HG03103 (cell line): ENCODE data around the gene CFAP251.

Experiments used
- ATAC-seq: cut with Tn5 transposase; IDR thresholded peaks from one replicate; pipeline ENCODE4 v1.9.1; 2021; ENCODE audit warnings: low read depth; ENCODE audit not compliant: unreplicated experiment

The CFAP251 gene

DNA sequence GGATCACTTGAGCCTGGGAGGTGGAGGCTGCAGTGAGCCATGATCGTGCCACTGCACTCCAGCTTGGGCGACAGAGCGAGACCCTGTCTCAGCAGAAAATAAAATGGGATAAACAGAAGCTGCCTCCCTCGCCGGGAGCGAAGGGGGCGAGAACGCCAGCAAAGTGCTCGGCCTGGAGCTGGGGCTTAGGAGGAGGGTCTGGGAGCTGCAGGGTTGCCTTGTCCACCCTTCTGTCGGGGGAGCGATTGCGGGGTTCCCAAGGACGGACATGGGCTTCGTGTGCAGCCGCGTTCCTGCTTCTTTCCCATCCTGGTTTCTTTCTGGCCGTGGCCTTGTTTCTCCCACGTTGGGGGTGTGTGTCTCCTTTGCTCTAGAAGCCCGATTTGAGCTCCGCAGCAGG is 132.3 kb downstream of the CFAP251 start:
- ATAC-seq, result no peak

DNA sequence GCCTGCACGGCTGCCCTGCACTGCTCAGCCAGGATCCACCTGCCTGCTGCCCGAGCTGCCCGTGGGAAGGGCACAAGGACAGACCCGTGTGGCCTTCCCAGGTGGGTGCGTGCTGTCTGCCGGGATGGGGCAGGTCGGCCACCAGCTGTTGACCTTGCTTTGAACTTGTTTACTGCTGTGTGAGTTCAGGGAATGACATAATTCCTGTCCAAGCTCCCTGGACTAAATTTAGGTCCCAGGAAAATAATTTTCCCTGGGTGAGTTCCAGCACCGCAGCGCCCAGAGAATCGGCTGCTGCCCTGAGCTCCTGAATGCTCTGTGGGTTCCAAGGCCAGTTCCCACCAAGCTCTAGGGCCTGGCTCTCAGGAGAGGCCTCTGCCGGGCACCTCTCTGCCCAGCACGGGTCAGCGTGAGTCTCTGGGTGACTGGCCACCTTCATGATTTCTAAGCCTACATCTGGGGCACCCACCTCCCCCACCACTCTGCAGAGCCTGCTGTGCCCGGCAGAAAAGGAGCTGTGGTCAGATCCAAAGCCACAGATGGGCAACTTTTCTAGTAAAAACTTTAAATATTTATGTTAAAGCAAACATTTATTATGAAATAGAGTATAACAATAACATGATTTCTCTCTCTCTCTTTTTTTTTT is 133.0 kb downstream of the CFAP251 start:
- ATAC-seq, result no peak

DNA sequence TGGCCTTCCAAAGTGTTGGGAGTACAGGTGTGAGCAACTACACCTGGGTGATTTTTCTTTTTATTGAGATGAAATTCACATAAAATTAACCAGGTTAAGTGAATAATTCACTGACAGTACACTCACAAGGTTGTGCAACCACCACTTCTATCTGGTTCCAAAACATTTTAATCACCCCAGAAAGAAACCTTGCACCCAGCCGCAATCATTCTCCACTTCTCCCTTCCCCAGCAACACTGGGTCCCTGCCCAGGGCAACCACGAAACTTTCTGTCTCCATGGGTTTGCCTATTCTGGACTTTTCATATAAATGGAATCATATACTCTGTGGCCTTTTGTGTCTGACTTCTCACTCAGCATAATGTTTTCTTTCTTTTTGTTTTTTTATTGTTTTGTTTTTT is 133.9 kb downstream of the CFAP251 start:
- no peak for ATAC-seq
